ENCODE data around the gene SNORC. TPM values are rescaled to one million over a fixed set of nuclear protein-coding genes. Genes with fewer than 3 reads are reported as not detected.

Gene SNORC
- 1 to 10 TPM; 1.7 to 8.0 TPM for total RNA-seq

- Histone ChIP-seq H3K27ac (no peak within 1 kb of the TSS), H3K9me3 (no peaks in the 10 kb centered on the region), H3K4me1 (replicated peaks) (no peaks in the 10 kb centered on the region), H3K27me3 (replicated peaks; ENCODE audit: insufficient read depth) (no peaks in the 10 kb centered on the region), H3K36me3 (no peaks in the 10 kb centered on the region), H3K4me3 (no peak within 1 kb of the TSS)
- intact Hi-C loops (cut with DNase I): no loop called here
- TF ChIP-seq CTCF (IDR thresholded peaks at IDR 0.05) (no peak), POLR2A (IDR thresholded peaks at IDR 0.05) (no peak), POLR2AphosphoS5 (IDR thresholded peaks at IDR 0.05) (no peak)
- WGBS: 90% methylated on average over 21 of the region's 21 CpGs
- no peak for DNase-seq (ENCODE audit: low spot score)
Observed at GRCh38 chr2:232870018-232870765, at the start of gene SNORC. TSS of gene SNORC (plus strand) at chr2:232870264. CDS start at chr2:232870342, 78 bp downstream.

- H3K27ac ChIP-seq: no peak overlapping the region
- H3K9me3 ChIP-seq: no peaks in the 10 kb centered on the region
- intact Hi-C loops (cut with DNase I): no loop called here
- no peaks in the 10 kb centered on the region for H3K4me1 ChIP-seq (replicated peaks)
- H3K36me3 ChIP-seq: peaks cover 0 to 7% of the 10 kb centered on the region in 2 donors
- WGBS: 94% methylated on average over 3 of the region's 3 CpGs
- TF ChIP-seq POLR2AphosphoS5 (IDR thresholded peaks at IDR 0.05): no peak
- H3K27me3 ChIP-seq (replicated peaks; ENCODE audit: insufficient read depth): no peaks in the 10 kb centered on the region
- no peak for DNase-seq (ENCODE audit: low spot score)
- no peak overlapping the region for H3K4me3 ChIP-seq
Observed at GRCh38 chr2:232829988-232830387, 40.1 kb upstream of the SNORC start.

GRCh38 chr2:232831496-232831895, 38.6 kb upstream of the SNORC start:
- Histone ChIP-seq H3K36me3 (peaks cover 0 to 7% of the 10 kb centered on the region in 2 donors), H3K4me1 (replicated peaks) (no peaks in the 10 kb centered on the region), H3K4me3 (no peak overlapping the region), H3K27me3 (replicated peaks; ENCODE audit: insufficient read depth) (no peaks in the 10 kb centered on the region), H3K27ac (no peak overlapping the region), H3K9me3 (no peaks in the 10 kb centered on the region)
- no peak for TF ChIP-seq POLR2AphosphoS5 (IDR thresholded peaks at IDR 0.05)
- TF ChIP-seq CTCF (IDR thresholded peaks at IDR 0.05): no peak
- no peak for TF ChIP-seq POLR2A (IDR thresholded peaks at IDR 0.05)
- DNase-seq (ENCODE audit: low spot score): no peak
- intact Hi-C loops (cut with DNase I): no loop called here
- 72% methylated on average over 3 of the region's 3 CpGs for WGBS

- peak overlapping the region in 1 of 2 donors; percentile 4 for H3K27ac ChIP-seq
- no peak overlapping the region for H3K4me3 ChIP-seq
- H3K4me1 ChIP-seq (replicated peaks): no peaks in the 10 kb centered on the region
- no peak for DNase-seq (ENCODE audit: low spot score)
- H3K27me3 ChIP-seq (replicated peaks; ENCODE audit: insufficient read depth): no peaks in the 10 kb centered on the region
- peaks cover 0 to 7% of the 10 kb centered on the region in 2 donors for H3K36me3 ChIP-seq
- intact Hi-C loops (cut with DNase I): no loop called here
- no peaks in the 10 kb centered on the region for H3K9me3 ChIP-seq
- TF ChIP-seq POLR2AphosphoS5 (IDR thresholded peaks at IDR 0.05) (no peak), CTCF (IDR thresholded peaks at IDR 0.05) (no peak), POLR2A (IDR thresholded peaks at IDR 0.05) (no peak)
- 91% methylated on average over 1 of the region's 1 CpG for WGBS
Observed at GRCh38 chr2:232833830-232834229, 36.2 kb upstream of the SNORC start.

GRCh38 chr2:232835687-232836208, 34.3 kb upstream of the SNORC start:
- H3K27ac ChIP-seq: no peak overlapping the region
- H3K9me3 ChIP-seq: no peaks in the 10 kb centered on the region
- 77% methylated on average over 14 of the region's 14 CpGs for WGBS
- no peaks in the 10 kb centered on the region for H3K27me3 ChIP-seq (replicated peaks; ENCODE audit: insufficient read depth)
- no peak for TF ChIP-seq POLR2AphosphoS5 (IDR thresholded peaks at IDR 0.05)
- no peak for TF ChIP-seq CTCF (IDR thresholded peaks at IDR 0.05)
- TF ChIP-seq POLR2A (IDR thresholded peaks at IDR 0.05): no peak
- no peak overlapping the region for H3K4me3 ChIP-seq
- H3K36me3 ChIP-seq: peaks cover 0 to 9% of the 10 kb centered on the region in 2 donors
- intact Hi-C loops (cut with DNase I): no loop called here
- H3K4me1 ChIP-seq (replicated peaks): no peaks in the 10 kb centered on the region
- DNase-seq (ENCODE audit: low spot score): no peak

Data from prostate gland (tissue), 2 donors.